CD14-positive monocyte (primary cell): ENCODE measurements around the gene TTC23L. TPM values are rescaled to one million over a fixed set of nuclear protein-coding genes. Genes with fewer than 3 reads are reported as not detected.

ENCODE experiments used
- DNase-seq, 3 donors: peaks; one replicate each; pipeline ENCODE4 v3.0.0-alpha.2; 2011 to 2022
- H2AFZ ChIP-seq: 2 replicates; pipeline ENCODE4 v1.6.0; 2012; ENCODE audit warnings: mild to moderate bottlenecking, low read depth, low read length, inconsistent platforms; ENCODE audit not compliant: insufficient read depth, poor library complexity, severe bottlenecking
- H3K27ac ChIP-seq, 2 donors: 1 replicate in 1 of 2; 2 replicates in 1 of 2; pipeline ENCODE4 v1.5.1; 2012 to 2013; ENCODE audit warnings: low read length in 2 of 2, control low read depth in 1 of 2, inconsistent platforms in 1 of 2, low read depth in 1 of 2, mild to moderate bottlenecking in 1 of 2
- H3K27me3 ChIP-seq, 2 donors: one replicate each; pipeline versions ENCODE4 v1.6.0 to v1.6.1; 2011 to 2013; ENCODE audit warnings: low read length in 2 of 2; ENCODE audit not compliant: control insufficient read depth in 2 of 2, insufficient read depth in 2 of 2
- H3K36me3 ChIP-seq, 2 donors: replicated peaks in 1 of 2; 1 replicate in 1 of 2; 2 replicates in 1 of 2; pipeline versions ENCODE4 v1.5.1 to v1.6.1; 2012 to 2013; ENCODE audit warnings: low read length in 2 of 2, control low read depth in 1 of 2, inconsistent platforms in 1 of 2, mild to moderate bottlenecking in 1 of 2; ENCODE audit not compliant: insufficient read depth in 2 of 2, control insufficient read depth in 1 of 2
- H3K4me1 ChIP-seq, 2 donors: 1 replicate in 1 of 2; 2 replicates in 1 of 2; pipeline versions ENCODE4 v1.5.1 to v1.6.1; 2012 to 2013; ENCODE audit warnings: low read length in 2 of 2, control low read depth in 1 of 2, inconsistent platforms in 1 of 2, mild to moderate bottlenecking in 1 of 2, moderate library complexity in 1 of 2; ENCODE audit not compliant: insufficient read depth in 2 of 2, control insufficient read depth in 1 of 2
- H3K4me2 ChIP-seq: replicated peaks from 2 replicates; pipeline ENCODE3; 2012; ENCODE audit warnings: low read length, moderate library complexity, mild to moderate bottlenecking; ENCODE audit not compliant: poor library complexity, severe bottlenecking; ENCODE audit errors: extremely low read depth
- H3K4me3 ChIP-seq, 3 experiments: fragments of 200-600 bp in 1 of 3; sonication (generic) in 1 of 3; replicated peaks in 1 of 3; 1 replicate in 2 of 3; 2 replicates in 1 of 3; pipeline ENCODE4 v1.5.1; 2011 to 2013; ENCODE audit warnings: low read length in 3 of 3, mild to moderate bottlenecking in 3 of 3, control low read depth in 2 of 3, low read depth in 2 of 3, inconsistent platforms in 1 of 3, moderate library complexity in 1 of 3
- H3K79me2 ChIP-seq: 2 replicates; pipeline ENCODE4 v1.6.0; 2012; ENCODE audit warnings: mild to moderate bottlenecking, control low read depth, inconsistent platforms, low read length, moderate library complexity; ENCODE audit not compliant: insufficient read depth
- H3K9ac ChIP-seq: 2 replicates; pipeline ENCODE4 v1.6.0; 2017; ENCODE audit warnings: low read length, mild to moderate bottlenecking; ENCODE audit not compliant: insufficient read depth, poor library complexity, severe bottlenecking
- H3K9me3 ChIP-seq, 2 donors: replicated peaks in 1 of 2; 1 replicate in 1 of 2; 2 replicates in 1 of 2; pipeline versions ENCODE4 v1.5.1 to v1.6.1; 2012 to 2013; ENCODE audit warnings: low read length in 2 of 2, control low read depth in 1 of 2; ENCODE audit not compliant: control insufficient read depth in 1 of 2, insufficient read depth in 1 of 2
- H4K20me1 ChIP-seq: 2 replicates; pipeline ENCODE4 v1.6.0; 2012; ENCODE audit warnings: mild to moderate bottlenecking, low read length, control low read depth, moderate library complexity; ENCODE audit not compliant: insufficient read depth
- H3K27ac Mint-ChIP-seq, 7 donors: one replicate each; pipeline ENCODE4 v1.8.0; 2020; ENCODE audit warnings: mild to moderate bottlenecking in 7 of 7, mixed read lengths in 7 of 7, moderate library complexity in 6 of 7, inconsistent platforms in 2 of 7
- H3K27me3 Mint-ChIP-seq, 3 donors: one replicate each; pipeline ENCODE4 v1.8.0; 2021 to 2022; ENCODE audit warnings: low read depth in 3 of 3, mild to moderate bottlenecking in 3 of 3, mixed read lengths in 3 of 3, moderate library complexity in 3 of 3, inconsistent platforms in 1 of 3
- H3K36me3 Mint-ChIP-seq, 2 donors: one replicate each; pipeline ENCODE4 v1.8.0; 2020; ENCODE audit warnings: mixed read lengths in 2 of 2, inconsistent platforms in 1 of 2, mild to moderate bottlenecking in 1 of 2
- H3K4me1 Mint-ChIP-seq: one replicate; pipeline ENCODE4 v1.8.0; 2020; ENCODE audit warnings: mild to moderate bottlenecking, mixed read lengths
- H3K4me3 Mint-ChIP-seq, 2 donors: one replicate each; pipeline ENCODE4 v1.8.0; 2020; ENCODE audit warnings: mild to moderate bottlenecking in 2 of 2, mixed read lengths in 2 of 2, moderate library complexity in 1 of 2
- H3K9me3 Mint-ChIP-seq, 7 donors: one replicate each; pipeline ENCODE4 v1.8.0; 2020 to 2022; ENCODE audit warnings: mixed read lengths in 7 of 7, mild to moderate bottlenecking in 6 of 7, moderate library complexity in 6 of 7, inconsistent platforms in 2 of 7
- CTCF ChIP-seq: fragments of 200-600 bp; IDR thresholded peaks from one replicate; pipeline ENCODE4 v1.8.0; 2022; ENCODE audit warnings: antibody characterized with exemption, mild to moderate bottlenecking
- WGBS: methylation state at CpG from one replicate; pipeline ENCODE4 v1.1.5; 2013; ENCODE audit warnings: missing lambda C conversion rate; ENCODE audit not compliant: insufficient coverage; 5-methylcytosine and 5-hydroxymethylcytosine counted together
- intact Hi-C, 2 donors: fragments of 100-400 bp; cut with micrococcal nuclease; formaldehyde crosslinking; loops; one replicate each; pipeline versions ENCODE4 v1.15.0 to v1.15.1; 2023
- polyA plus RNA-seq, 3 donors: library from polyadenylated mRNA; depleted of rRNA in 1 of 3; unstranded in 2 of 3; stranded (reverse) in 1 of 3; fragments of 300-500 nt in 2 of 3; fragments of >200 nt in 1 of 3; fragmentation: Illumina TruSeq in 2 of 3; gene quantifications; 1 replicate in 2 of 3; 2 replicates in 1 of 3; pipeline ENCODE4 v1.2.3, GENCODE V29; 2012 to 2021

The TTC23L gene
- polyA plus RNA-seq, 3 donors = not detected

GRCh38 chr5:34898258-34898895 is 59.4 kb downstream of the TTC23L start:
- Histone ChIP-seq H2AFZ (no peak overlapping the region), H3K36me3 (no peaks in the 10 kb centered on the region), H3K9ac (no peak overlapping the region), H3K4me1 (no peaks in the 10 kb centered on the region), H3K27me3 (no peaks in the 10 kb centered on the region), H3K27ac (no peak overlapping the region), H3K79me2 (no peaks in the 10 kb centered on the region), H4K20me1 (no peaks in the 10 kb centered on the region), H3K4me3 (no peak overlapping the region), H3K9me3 (no peaks in the 10 kb centered on the region), H3K4me2 (no peak overlapping the region)
- DNase-seq = peak; percentile 15 to 41 (median 39)
- H3K36me3 Mint-ChIP-seq = peaks cover 8 to 9% of the 10 kb centered on the region in 2 donors
- no peaks in the 10 kb centered on the region for H3K9me3 Mint-ChIP-seq
- H3K27ac Mint-ChIP-seq = no peak overlapping the region
- no CpG with 5 or more reads among the region's 3 CpGs for WGBS
- peak; percentile 75 for TF ChIP-seq CTCF
- H3K27me3 Mint-ChIP-seq = no peaks in the 10 kb centered on the region
- intact Hi-C loops = loop anchor here (5.0 kb wide), 1 partner anchor 411 kb away; no protein-coding TSS in a partner anchor
- H3K4me1 Mint-ChIP-seq = peaks cover 3% of the 10 kb centered on the region
- H3K4me3 Mint-ChIP-seq = no peak overlapping the region

GRCh38 chr5:34899066-34899465 is 60.1 kb downstream of the TTC23L start:
- no peaks in the 10 kb centered on the region for H3K9me3 ChIP-seq
- no peaks in the 10 kb centered on the region for H3K36me3 ChIP-seq
- DNase-seq = no peak
- H3K4me1 ChIP-seq = no peaks in the 10 kb centered on the region
- no peak overlapping the region for H3K9ac ChIP-seq
- H3K4me1 Mint-ChIP-seq = no peaks in the 10 kb centered on the region
- H2AFZ ChIP-seq = no peak overlapping the region
- no peaks in the 10 kb centered on the region for H3K9me3 Mint-ChIP-seq
- no peaks in the 10 kb centered on the region for H3K27me3 ChIP-seq
- no peaks in the 10 kb centered on the region for H3K79me2 ChIP-seq
- H3K27ac ChIP-seq = no peak overlapping the region
- H3K27ac Mint-ChIP-seq = no peak overlapping the region
- peaks cover 9 to 12% of the 10 kb centered on the region in 2 donors for H3K36me3 Mint-ChIP-seq
- no peak overlapping the region for H3K4me3 ChIP-seq
- no peak overlapping the region for H3K4me3 Mint-ChIP-seq
- 100% methylated on average over 2 of the region's 2 CpGs for WGBS
- TF ChIP-seq CTCF = no peak
- H3K27me3 Mint-ChIP-seq = no peaks in the 10 kb centered on the region
- no peak overlapping the region for H3K4me2 ChIP-seq
- H4K20me1 ChIP-seq = no peaks in the 10 kb centered on the region
- intact Hi-C loops = loop anchor here (5.0 kb wide), 1 partner anchor 412 kb away; no protein-coding TSS in a partner anchor
